Adipocyte (in vitro differentiated cells): ENCODE results near the gene SET.

Source experiments
- DNase-seq: peaks from one replicate; pipeline ENCODE4 v3.0.0-alpha.2; 2015; ENCODE audit warnings: low read depth
- H3K27me3 ChIP-seq: replicated peaks from 2 replicates; pipeline ENCODE4 v1.7.0; 2013; ENCODE audit warnings: mild to moderate bottlenecking, low read length, moderate library complexity; ENCODE audit not compliant: control insufficient read depth, insufficient read depth
- H3K36me3 ChIP-seq: 2 replicates; pipeline ENCODE4 v1.7.0; 2013; ENCODE audit warnings: low read length, mild to moderate bottlenecking, moderate library complexity; ENCODE audit not compliant: control insufficient read depth, insufficient read depth, severe bottlenecking
- H3K4me1 ChIP-seq: 2 replicates; pipeline ENCODE4 v1.7.0; 2013; ENCODE audit warnings: mild to moderate bottlenecking, low read length, moderate library complexity; ENCODE audit not compliant: control insufficient read depth, insufficient read depth
- H3K4me3 ChIP-seq: 2 replicates; pipeline ENCODE4 v1.7.0; 2013; ENCODE audit warnings: mild to moderate bottlenecking, low read length, moderate library complexity
- H3K9ac ChIP-seq: 2 replicates; pipeline ENCODE4 v1.7.0; 2013; ENCODE audit warnings: mild to moderate bottlenecking, low read length, moderate library complexity
- H3K9me3 ChIP-seq: 2 replicates; pipeline ENCODE4 v1.7.0; 2013; ENCODE audit warnings: mild to moderate bottlenecking, low read length, moderate library complexity; ENCODE audit not compliant: control insufficient read depth

Gene SET

GRCh38 chr9:128704356-128704670 is 15.3 kb downstream of the SET start:
- Histone ChIP-seq H3K27me3 (no peaks in the 10 kb centered on the region), H3K4me1 (no peaks in the 10 kb centered on the region), H3K9ac (no peak overlapping the region), H3K9me3 (no peaks in the 10 kb centered on the region), H3K4me3 (no peak overlapping the region), H3K36me3 (no peaks in the 10 kb centered on the region)
- DNase-seq: no peak

GRCh38 chr9:128705051-128705965 is 16.3 kb downstream of the SET start:
- Histone ChIP-seq H3K4me1 (no peaks in the 10 kb centered on the region), H3K9me3 (no peaks in the 10 kb centered on the region), H3K36me3 (no peaks in the 10 kb centered on the region), H3K9ac (no peak overlapping the region), H3K27me3 (no peaks in the 10 kb centered on the region), H3K4me3 (no peak overlapping the region)
- DNase-seq: no peak

GRCh38 chr9:128706045-128706444 is 17.0 kb downstream of the SET start:
- no peak for DNase-seq
- Histone ChIP-seq H3K9me3 (no peaks in the 10 kb centered on the region), H3K9ac (no peak overlapping the region), H3K4me3 (no peak overlapping the region), H3K27me3 (no peaks in the 10 kb centered on the region), H3K36me3 (no peaks in the 10 kb centered on the region), H3K4me1 (no peaks in the 10 kb centered on the region)

- Histone ChIP-seq H3K9me3 (no peaks in the 10 kb centered on the region), H3K4me1 (no peaks in the 10 kb centered on the region)
- DNase-seq: no peak
Measured at GRCh38 chr9:128706671-128707381, 17.8 kb downstream of the SET start.

GRCh38 chr9:128707446-128707845 is 18.4 kb downstream of the SET start:
- Histone ChIP-seq H3K4me1 (no peaks in the 10 kb centered on the region), H3K27me3 (no peaks in the 10 kb centered on the region), H3K36me3 (no peaks in the 10 kb centered on the region), H3K9ac (no peak overlapping the region), H3K4me3 (no peak overlapping the region), H3K9me3 (no peaks in the 10 kb centered on the region)
- no peak for DNase-seq

More at GRCh38 chr9:128706671-128707381, 17.8 kb downstream of the SET start:
- Histone ChIP-seq H3K27me3 (no peaks in the 10 kb centered on the region), H3K36me3 (no peaks in the 10 kb centered on the region), H3K4me3 (no peak overlapping the region), H3K9ac (no peak overlapping the region)

GRCh38 chr9:128712451-128713410 is 23.7 kb downstream of the SET start:
- H3K4me1 ChIP-seq: peaks cover 4% of the 10 kb centered on the region

GRCh38 chr9:128713411-128713780 is 24.4 kb downstream of the SET start:
- no peaks in the 10 kb centered on the region for H3K9me3 ChIP-seq
- no peaks in the 10 kb centered on the region for H3K27me3 ChIP-seq
- H3K4me1 ChIP-seq: peaks cover 4% of the 10 kb centered on the region
- no peak overlapping the region for H3K9ac ChIP-seq
- H3K4me3 ChIP-seq: no peak overlapping the region
- no peaks in the 10 kb centered on the region for H3K36me3 ChIP-seq
- no peak for DNase-seq

More at GRCh38 chr9:128712451-128713410, 23.7 kb downstream of the SET start:
- Histone ChIP-seq H3K9me3 (no peaks in the 10 kb centered on the region), H3K9ac (no peak overlapping the region), H3K27me3 (no peaks in the 10 kb centered on the region), H3K4me3 (no peak overlapping the region), H3K36me3 (no peaks in the 10 kb centered on the region)
- no peak for DNase-seq

GRCh38 chr9:128713941-128714573 is 25.0 kb downstream of the SET start:
- no peak overlapping the region for H3K9ac ChIP-seq
- no peaks in the 10 kb centered on the region for H3K36me3 ChIP-seq
- peaks cover 4% of the 10 kb centered on the region for H3K4me1 ChIP-seq
- DNase-seq: no peak
- no peaks in the 10 kb centered on the region for H3K27me3 ChIP-seq
- H3K4me3 ChIP-seq: no peak overlapping the region
- H3K9me3 ChIP-seq: no peaks in the 10 kb centered on the region

- Histone ChIP-seq H3K36me3 (no peaks in the 10 kb centered on the region), H3K9me3 (no peaks in the 10 kb centered on the region), H3K4me1 (peaks cover 4% of the 10 kb centered on the region), H3K27me3 (no peaks in the 10 kb centered on the region), H3K4me3 (no peak overlapping the region), H3K9ac (no peak overlapping the region)
- DNase-seq: no peak
Measured at GRCh38 chr9:128714586-128715435, 25.8 kb downstream of the SET start.

- Histone ChIP-seq H3K9me3 (no peaks in the 10 kb centered on the region), H3K27me3 (no peaks in the 10 kb centered on the region), H3K36me3 (no peaks in the 10 kb centered on the region), H3K4me1 (peaks cover 4% of the 10 kb centered on the region), H3K4me3 (no peak overlapping the region), H3K9ac (no peak overlapping the region)
- no peak for DNase-seq
Measured at GRCh38 chr9:128715436-128715750, 26.4 kb downstream of the SET start.
